ENCODE measurements around the gene TACSTD2.

DNA sequence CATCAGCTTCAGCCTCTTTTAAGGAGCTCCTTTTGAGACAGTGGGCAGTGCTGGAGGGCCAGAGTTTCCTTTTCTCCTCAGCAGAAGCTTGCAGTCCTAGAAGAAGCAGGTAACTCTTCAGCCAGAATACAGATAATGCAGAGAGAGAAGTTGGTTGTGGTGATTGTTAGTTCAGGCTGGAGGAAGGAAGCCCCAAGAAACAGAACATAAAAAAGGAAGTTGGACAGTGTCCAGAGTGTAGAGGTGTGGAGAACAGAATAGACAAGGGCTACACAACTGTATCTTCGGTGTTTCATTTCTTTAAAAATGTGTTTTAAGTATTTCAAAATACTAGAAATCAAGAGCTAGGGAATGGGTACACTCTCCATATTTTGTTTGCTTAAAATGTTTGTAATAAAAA lies 6.4 kb upstream of the TACSTD2 start:
- TF ChIP-seq CTCF (IDR thresholded peaks at IDR 0.05 in 4 of 5, conservative IDR thresholded peaks at IDR 0.05 in 1 of 5), result no peak
- TF ChIP-seq POLR2A (IDR thresholded peaks at IDR 0.05), result no peak
